IMR-90 (cell line): Measurements from ENCODE around the gene ZSCAN31. TPM values are rescaled to one million over a fixed set of nuclear protein-coding genes. Genes with fewer than 3 reads are reported as not detected.

Source experiments
- ATAC-seq: fragments of 200-7000 bp; cut with Tn5 transposase; 2 replicates; pipeline ENCODE4 v1.9.1; 2020; ENCODE audit warnings: low read depth, mild to moderate bottlenecking, moderate library complexity
- BruUV-seq: library from RNA; stranded (reverse); fragments of 400-500 nt; replicated peaks from 2 replicates; lab custom pipeline; 2021; lab: Mats Ljungman, UMichigan
- CTCF ChIA-PET: fragments of 300-600 bp; formaldehyde crosslinking; extraction: SDS; loops from one replicate; lab custom pipeline; 2021; ENCODE audit warnings: antibody characterized with exemption; lab: Yijun Ruan, JAX
- POLR2A ChIA-PET: fragments of 300-600 bp; sonication (Branson Sonifier 250); formaldehyde crosslinking; loops from one replicate; lab custom pipeline; 2022; ENCODE audit warnings: antibody characterized with exemption; ENCODE audit not compliant: unreplicated experiment; lab: Charles Lee
- DNase-seq: peaks from one replicate; pipeline ENCODE4 v3.0.0; 2013
- H2AFZ ChIP-seq: replicated peaks from 2 replicates; pipeline ENCODE3; 2013; ENCODE audit warnings: low read length, mild to moderate bottlenecking; ENCODE audit not compliant: poor library complexity
- H2AK5ac ChIP-seq: 2 replicates; pipeline ENCODE4 v1.6.1; 2013; ENCODE audit warnings: low read depth, low read length, inconsistent platforms
- H2AK9ac ChIP-seq: replicated peaks from 2 replicates; pipeline ENCODE3; 2013; ENCODE audit warnings: mild to moderate bottlenecking, low read depth, low read length, moderate library complexity; ENCODE audit not compliant: poor library complexity
- H2BK120ac ChIP-seq: 2 replicates; pipeline ENCODE4 v1.6.1; 2013; ENCODE audit warnings: low read depth, low read length, inconsistent platforms
- H2BK15ac ChIP-seq: 3 replicates; pipeline ENCODE4 v1.6.1; 2013; ENCODE audit warnings: low read depth, low read length, inconsistent platforms
- H2BK20ac ChIP-seq: 2 replicates; pipeline ENCODE4 v1.6.1; 2013; ENCODE audit warnings: low read depth, mild to moderate bottlenecking, inconsistent platforms, low read length, moderate library complexity
- H2BK5ac ChIP-seq: 2 replicates; pipeline ENCODE4 v1.6.1; 2013; ENCODE audit warnings: mild to moderate bottlenecking, low read depth, low read length, inconsistent platforms; ENCODE audit not compliant: poor library complexity, severe bottlenecking
- H3K14ac ChIP-seq: replicated peaks from 2 replicates; pipeline ENCODE4 v1.6.1; 2013; ENCODE audit warnings: low read depth, low read length, inconsistent platforms
- H3K18ac ChIP-seq: 2 replicates; pipeline ENCODE4 v1.6.1; 2013; ENCODE audit warnings: low read depth, low read length, control low read depth
- H3K23ac ChIP-seq: 2 replicates; pipeline ENCODE4 v1.6.1; 2013; ENCODE audit warnings: low read depth, low read length, inconsistent platforms
- H3K27ac ChIP-seq: 2 replicates; pipeline ENCODE4 v1.5.1; 2013; ENCODE audit warnings: mild to moderate bottlenecking, control low read depth, low read length; ENCODE audit not compliant: insufficient read depth
- H3K27me3 ChIP-seq: 2 replicates; pipeline ENCODE4 v1.6.1; 2013; ENCODE audit warnings: low read length; ENCODE audit not compliant: control insufficient read depth, insufficient read depth
- H3K36me3 ChIP-seq: 2 replicates; pipeline ENCODE4 v1.6.1; 2013; ENCODE audit warnings: low read length, mixed read lengths; ENCODE audit not compliant: control insufficient read depth, insufficient read depth
- H3K4ac ChIP-seq: 2 replicates; pipeline ENCODE4 v1.6.1; 2013; ENCODE audit warnings: low read depth, low read length, inconsistent platforms
- H3K4me1 ChIP-seq: 2 replicates; pipeline ENCODE4 v1.6.1; 2013; ENCODE audit warnings: low read length, mixed read lengths; ENCODE audit not compliant: control insufficient read depth, insufficient read depth
- H3K4me2 ChIP-seq: 2 replicates; pipeline ENCODE4 v1.6.1; 2013; ENCODE audit warnings: low read depth, mild to moderate bottlenecking, control low read depth, low read length, moderate library complexity
- H3K4me3 ChIP-seq: 2 replicates; pipeline ENCODE4 v1.5.1; 2013; ENCODE audit warnings: low read depth, mild to moderate bottlenecking, control low read depth, low read length, moderate library complexity; ENCODE audit not compliant: insufficient read depth
- H3K56ac ChIP-seq: 2 replicates; pipeline ENCODE4 v1.6.1; 2013; ENCODE audit warnings: low read length, inconsistent platforms; ENCODE audit not compliant: insufficient read depth; ENCODE audit errors: extremely low read depth
- H3K79me1 ChIP-seq, 2 experiments: 2 replicates each; pipeline ENCODE4 v1.6.1; 2013; ENCODE audit warnings: low read length in 2 of 2, inconsistent platforms in 1 of 2, low read depth in 1 of 2
- H3K9ac ChIP-seq: 2 replicates; pipeline ENCODE4 v1.6.1; 2013; ENCODE audit warnings: low read depth, low read length, control low read depth
- H3K9me1 ChIP-seq: 2 replicates; pipeline ENCODE4 v1.6.1; 2013; ENCODE audit warnings: low read length, inconsistent platforms; ENCODE audit not compliant: insufficient read depth
- H3K9me3 ChIP-seq: 2 replicates; pipeline ENCODE4 v1.6.1; 2013; ENCODE audit warnings: low read length; ENCODE audit not compliant: control insufficient read depth, insufficient read depth
- H4K20me1 ChIP-seq: 2 replicates; pipeline ENCODE4 v1.6.1; 2013; ENCODE audit warnings: low read length, inconsistent platforms; ENCODE audit not compliant: insufficient read depth
- H4K5ac ChIP-seq: 2 replicates; pipeline ENCODE4 v1.6.1; 2013; ENCODE audit warnings: mild to moderate bottlenecking, low read depth, low read length, control low read depth
- H4K8ac ChIP-seq, 2 experiments: 2 replicates each; pipeline ENCODE4 v1.6.1; 2013; ENCODE audit warnings: low read depth in 2 of 2, low read length in 2 of 2, control low read depth in 1 of 2, inconsistent platforms in 1 of 2
- H4K91ac ChIP-seq: 2 replicates; pipeline ENCODE4 v1.6.1; 2013; ENCODE audit warnings: low read depth, low read length, inconsistent platforms; ENCODE audit not compliant: insufficient read depth
- CEBPB ChIP-seq: IDR thresholded peaks from 2 replicates; pipeline ENCODE4 v1.6.1; 2012; ENCODE audit warnings: low read depth, low read length, improper control_type of control experiment
- CHD1 ChIP-seq: IDR thresholded peaks from 2 replicates; pipeline ENCODE4 v1.6.1; 2012; ENCODE audit warnings: low read depth, low read length, improper control_type of control experiment
- MXI1 ChIP-seq: IDR thresholded peaks from 2 replicates; pipeline ENCODE4 v1.6.1; 2012; ENCODE audit warnings: low read depth, mild to moderate bottlenecking, low read length, moderate library complexity, borderline replicate concordance
- NFE2L2 ChIP-seq: fragments of 150-350 bp; IDR thresholded peaks from 2 replicates; pipeline ENCODE4 v1.6.1; 2016; ENCODE audit warnings: low read depth, mild to moderate bottlenecking, low read length
- RCOR1 ChIP-seq: IDR thresholded peaks from 2 replicates; pipeline ENCODE4 v1.6.1; 2012; ENCODE audit warnings: mild to moderate bottlenecking, low read length, improper control_type of control experiment; ENCODE audit not compliant: insufficient replicate concordance
- SMC3 ChIP-seq: fragments of 150-350 bp; IDR thresholded peaks from 2 replicates; pipeline ENCODE4 v1.6.1; 2016; ENCODE audit warnings: low read depth, mild to moderate bottlenecking, antibody characterized with exemption, low read length, moderate library complexity
- WGBS, 2 experiments: methylation state at CpG; one replicate each; pipeline versions ENCODE4 v1.1.5 to v1.1.7; 2013; ENCODE audit warnings: missing lambda C conversion rate in 2 of 2; ENCODE audit not compliant: insufficient read length in 1 of 2; ENCODE audit errors: extremely low coverage in 2 of 2; 5-methylcytosine and 5-hydroxymethylcytosine counted together
- dilution Hi-C: fragments of 300-500 bp; cut with HindIII; formaldehyde crosslinking; loops from one replicate; pipeline ENCODE4 v1.14.3; 2018; ENCODE audit warnings: low sequenced_read_pairs; ENCODE audit not compliant: unreplicated experiment
- in situ Hi-C: fragments of 300-500 bp; cut with MboI; formaldehyde crosslinking; loops from 3 replicates; pipeline ENCODE4 v1.14.3; 2019; ENCODE audit warnings: low sequenced_read_pairs, inconsistent platforms, mixed read lengths
- intact Hi-C: fragments of 100-400 bp; cut with micrococcal nuclease; formaldehyde crosslinking; loops from 2 replicates; pipeline ENCODE4 v1.10.0; 2022
- polyA plus RNA-seq, 3 experiments: library from polyadenylated mRNA; depleted of rRNA; stranded (reverse); fragments of >200 nt; gene quantifications; 2 replicates each; pipeline ENCODE4 v1.2.3, GENCODE V29; 2012; ENCODE audit warnings: low replicate concordance in 1 of 3
- total RNA-seq: library from RNA; depleted of rRNA; stranded (reverse); fragments of >200 nt; gene quantifications from 2 replicates; pipeline ENCODE4 v1.2.3, GENCODE V29; 2012
- TF ChIP-seq, protein P1 (sequence below): fragments of 150-350 bp; IDR thresholded peaks from 2 replicates; pipeline ENCODE4 v1.6.1; 2017; ENCODE audit warnings: mild to moderate bottlenecking, antibody characterized with exemption, low read length, low read depth
- TF ChIP-seq, protein P2 (sequence below): conservative IDR thresholded peaks from 2 replicates; pipeline ENCODE4 v1.5.1; 2012; ENCODE audit warnings: mild to moderate bottlenecking, low read depth, low read length, improper control_type of control experiment

The ZSCAN31 gene
- total and polyA plus RNA-seq, 2 of the 4 experiments (the other 2 are of a cell fraction), result 1.4 to 4.7 TPM

DNA sequence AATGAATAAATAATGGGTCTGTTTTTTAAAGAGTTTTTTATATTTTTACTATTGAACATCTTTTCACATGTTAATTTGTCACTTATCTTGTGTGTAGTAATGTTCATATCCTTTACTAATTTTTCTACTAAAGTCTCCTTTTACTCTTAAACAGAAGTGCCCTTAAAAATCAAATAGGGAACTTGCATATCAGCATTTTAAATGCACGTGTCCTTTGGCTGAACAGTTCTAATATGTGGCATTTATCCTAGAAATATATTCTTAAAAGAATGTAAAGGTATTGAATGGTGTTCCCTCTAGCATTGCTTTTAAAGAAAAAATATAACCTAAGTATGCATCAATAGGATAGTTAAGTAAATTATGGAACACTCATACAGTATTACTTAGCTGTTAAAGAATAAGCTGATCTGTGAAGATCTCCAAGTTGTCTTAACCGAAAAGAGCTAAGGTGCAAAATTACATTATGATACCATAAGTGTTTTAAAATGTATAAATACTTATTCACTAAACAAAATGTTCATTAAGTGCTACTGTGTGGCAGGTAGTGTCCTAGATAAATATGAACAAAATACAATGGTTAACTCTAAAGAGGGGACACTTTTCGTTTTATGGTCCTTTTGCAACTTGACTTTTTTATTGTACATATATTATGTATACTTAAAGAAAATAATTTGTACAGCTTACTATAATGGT, 55.2 kb downstream of the ZSCAN31 start:
- H4K20me1 ChIP-seq, result no peaks in the 10 kb centered on the region
- H3K9me1 ChIP-seq, result no peaks in the 10 kb centered on the region; the same call in 1 of the 2 replicates
- no peaks in the 10 kb centered on the region for H3K27me3 ChIP-seq
- no peak overlapping the region for H2AK5ac ChIP-seq
- H3K56ac ChIP-seq, result peak overlapping the region; percentile 24; the same call in 1 of the 2 replicates
- intact Hi-C loops, result loop anchor here (1.0 to 2.0 kb wide), 2 partner anchors 28 to 76 kb away; partner anchors contain the start of gene ZKSCAN4
- no peak for ATAC-seq
- DNase-seq, result no peak
- no peak overlapping the region for H2AK9ac ChIP-seq
- H2AFZ ChIP-seq, result peak overlapping the region; percentile 98
- peak overlapping the region; percentile 86 for H3K9ac ChIP-seq
- H3K4me3 ChIP-seq, result peak overlapping the region; percentile 95
- H3K14ac ChIP-seq, result peak overlapping the region; percentile 98
- H4K91ac ChIP-seq, result peak overlapping the region; percentile 85; the same call in 1 of the 2 replicates
- no peak overlapping the region for H2BK15ac ChIP-seq
- H3K18ac ChIP-seq, result no peak overlapping the region; the same call in 1 of the 2 replicates
- peak overlapping the region; percentile 95 for H4K5ac ChIP-seq
- no peak overlapping the region for H3K27ac ChIP-seq
- H2BK120ac ChIP-seq, result peak overlapping the region; percentile 61; the same call in 1 of the 2 replicates
- H2BK5ac ChIP-seq, result peak overlapping the region; percentile 67
- H3K4ac ChIP-seq, result peak overlapping the region; percentile 93
- in situ Hi-C loops, result no loop called here
- peaks cover 15 to 25% of the 10 kb centered on the region in 2 experiments for H3K79me1 ChIP-seq
- CTCF ChIA-PET, result interaction anchor here (1.2 kb wide), 1 partner anchor 75 kb away, joined by 3 read pairs; no protein-coding TSS in a partner anchor
- dilution Hi-C loops, result no loop called here
- WGBS, 2 experiments, result no CpG with 5 or more reads among the region's 3 CpGs
- peaks cover 16% of the 10 kb centered on the region for H3K36me3 ChIP-seq
- POLR2A ChIA-PET, result interaction anchor here (1.0 kb wide), 1 partner anchor 31 kb away, joined by 5 read pairs; no protein-coding TSS in a partner anchor
- H2BK20ac ChIP-seq, result no peak overlapping the region; the same call in 1 of the 2 replicates
- H3K4me1 ChIP-seq, result peaks cover 3% of the 10 kb centered on the region; the same call in 1 of the 2 replicates
- H3K23ac ChIP-seq, result peak overlapping the region; percentile 46; the same call in 1 of the 2 replicates
- no peak for TF ChIP-seq RCOR1
- TF ChIP-seq CEBPB, result no peak
- TF ChIP-seq NFE2L2, result no peak
- TF ChIP-seq, protein P1, sequence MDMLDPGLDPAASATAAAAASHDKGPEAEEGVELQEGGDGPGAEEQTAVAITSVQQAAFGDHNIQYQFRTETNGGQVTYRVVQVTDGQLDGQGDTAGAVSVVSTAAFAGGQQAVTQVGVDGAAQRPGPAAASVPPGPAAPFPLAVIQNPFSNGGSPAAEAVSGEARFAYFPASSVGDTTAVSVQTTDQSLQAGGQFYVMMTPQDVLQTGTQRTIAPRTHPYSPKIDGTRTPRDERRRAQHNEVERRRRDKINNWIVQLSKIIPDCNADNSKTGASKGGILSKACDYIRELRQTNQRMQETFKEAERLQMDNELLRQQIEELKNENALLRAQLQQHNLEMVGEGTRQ, result no peak
- no peak for TF ChIP-seq SMC3
- TF ChIP-seq, protein P2, sequence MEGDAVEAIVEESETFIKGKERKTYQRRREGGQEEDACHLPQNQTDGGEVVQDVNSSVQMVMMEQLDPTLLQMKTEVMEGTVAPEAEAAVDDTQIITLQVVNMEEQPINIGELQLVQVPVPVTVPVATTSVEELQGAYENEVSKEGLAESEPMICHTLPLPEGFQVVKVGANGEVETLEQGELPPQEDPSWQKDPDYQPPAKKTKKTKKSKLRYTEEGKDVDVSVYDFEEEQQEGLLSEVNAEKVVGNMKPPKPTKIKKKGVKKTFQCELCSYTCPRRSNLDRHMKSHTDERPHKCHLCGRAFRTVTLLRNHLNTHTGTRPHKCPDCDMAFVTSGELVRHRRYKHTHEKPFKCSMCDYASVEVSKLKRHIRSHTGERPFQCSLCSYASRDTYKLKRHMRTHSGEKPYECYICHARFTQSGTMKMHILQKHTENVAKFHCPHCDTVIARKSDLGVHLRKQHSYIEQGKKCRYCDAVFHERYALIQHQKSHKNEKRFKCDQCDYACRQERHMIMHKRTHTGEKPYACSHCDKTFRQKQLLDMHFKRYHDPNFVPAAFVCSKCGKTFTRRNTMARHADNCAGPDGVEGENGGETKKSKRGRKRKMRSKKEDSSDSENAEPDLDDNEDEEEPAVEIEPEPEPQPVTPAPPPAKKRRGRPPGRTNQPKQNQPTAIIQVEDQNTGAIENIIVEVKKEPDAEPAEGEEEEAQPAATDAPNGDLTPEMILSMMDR, result no peak
- no peak for TF ChIP-seq CHD1
- no peak for TF ChIP-seq MXI1
- H3K4me2 ChIP-seq, result peak overlapping the region; percentile 94
- peaks cover 3% of the 10 kb centered on the region for H3K9me3 ChIP-seq
- H4K8ac ChIP-seq, result peak overlapping the region; percentile 93 to 94
- BruUV-seq, result no TSS peak
